Endothelial cell (in vitro differentiated cells): ENCODE results near the gene ZMIZ1. TPM values are rescaled to one million over a fixed set of nuclear protein-coding genes. Genes with fewer than 3 reads are reported as not detected.

Source experiments
- DNase-seq: peaks from one replicate; pipeline ENCODE4 v3.0.0; 2021; ENCODE audit warnings: low spot score
- H3K27ac Mint-ChIP-seq: one replicate; pipeline ENCODE4 v1.8.0; 2021; ENCODE audit warnings: mixed read lengths, inconsistent platforms; ENCODE audit not compliant: unreplicated experiment
- H3K27me3 Mint-ChIP-seq: one replicate; pipeline ENCODE4 v1.8.0; 2021; ENCODE audit warnings: mild to moderate bottlenecking, moderate library complexity, mixed read lengths, inconsistent platforms; ENCODE audit not compliant: unreplicated experiment
- H3K36me3 Mint-ChIP-seq: one replicate; pipeline ENCODE4 v1.8.0; 2021; ENCODE audit warnings: mild to moderate bottlenecking, low read depth, mixed read lengths, inconsistent platforms; ENCODE audit not compliant: unreplicated experiment
- H3K4me1 Mint-ChIP-seq: one replicate; pipeline ENCODE4 v1.8.0; 2021; ENCODE audit warnings: mild to moderate bottlenecking, mixed read lengths, inconsistent platforms; ENCODE audit not compliant: unreplicated experiment
- H3K4me3 Mint-ChIP-seq: one replicate; pipeline ENCODE4 v1.8.0; 2021; ENCODE audit warnings: mild to moderate bottlenecking, mixed read lengths, inconsistent platforms; ENCODE audit not compliant: unreplicated experiment
- H3K9me3 Mint-ChIP-seq: one replicate; pipeline ENCODE4 v1.8.0; 2021; ENCODE audit warnings: mixed read lengths, inconsistent platforms; ENCODE audit not compliant: unreplicated experiment
- total RNA-seq: library from RNA; stranded (reverse); fragmentation: NEBNext Ultra II Directional; extraction: Animal tissue kit (Norgen Biotek cat#: 25700); gene quantifications from one replicate; pipeline ENCODE4 v1.2.1, GENCODE V29; 2021; ENCODE audit not compliant: unreplicated experiment
- TF ChIP-seq, protein P1 (sequence below): fragments of 200-600 bp; sonication (generic); IDR thresholded peaks from one replicate; pipeline ENCODE4 v1.5.0; 2021; ENCODE audit warnings: antibody characterized with exemption; ENCODE audit not compliant: unreplicated experiment

The ZMIZ1 gene
- total RNA-seq, 1 donor from 2014 or later: 102 TPM

DNA sequence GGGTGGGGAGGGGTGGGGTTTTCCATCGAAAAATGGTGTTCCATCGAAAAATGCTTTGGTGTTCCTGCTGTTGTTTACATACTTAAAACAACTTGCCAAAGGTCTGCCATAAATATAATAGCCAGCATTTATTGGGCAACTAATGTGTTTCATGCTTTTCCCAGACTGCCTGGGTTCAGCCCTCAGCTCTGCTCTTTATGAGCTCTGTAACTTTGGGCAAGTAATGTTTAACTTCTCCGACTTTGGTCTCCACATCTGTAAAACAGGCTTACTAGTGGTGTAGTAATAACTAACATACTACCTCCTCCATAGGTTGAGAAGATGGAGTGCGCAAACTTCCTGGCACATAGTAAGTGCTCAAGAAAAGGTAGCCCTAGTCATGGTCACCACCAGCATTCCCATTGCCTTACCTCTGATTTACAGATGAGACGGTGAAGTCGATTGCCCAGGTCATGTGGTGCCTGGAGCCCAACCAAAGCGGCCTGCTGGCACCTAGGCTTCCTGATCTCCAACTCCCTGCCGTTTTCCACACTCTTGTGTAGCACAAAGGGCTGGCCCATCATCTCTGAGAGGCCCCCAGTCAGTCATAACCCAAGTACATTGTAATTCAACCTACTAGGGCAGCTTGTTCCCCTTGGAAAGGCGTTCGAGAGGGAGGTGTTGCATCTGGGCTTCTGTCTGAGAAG is 8.9 kb downstream of the ZMIZ1 start:
- no peaks in the 10 kb centered on the region for H3K27me3 Mint-ChIP-seq

DNA sequence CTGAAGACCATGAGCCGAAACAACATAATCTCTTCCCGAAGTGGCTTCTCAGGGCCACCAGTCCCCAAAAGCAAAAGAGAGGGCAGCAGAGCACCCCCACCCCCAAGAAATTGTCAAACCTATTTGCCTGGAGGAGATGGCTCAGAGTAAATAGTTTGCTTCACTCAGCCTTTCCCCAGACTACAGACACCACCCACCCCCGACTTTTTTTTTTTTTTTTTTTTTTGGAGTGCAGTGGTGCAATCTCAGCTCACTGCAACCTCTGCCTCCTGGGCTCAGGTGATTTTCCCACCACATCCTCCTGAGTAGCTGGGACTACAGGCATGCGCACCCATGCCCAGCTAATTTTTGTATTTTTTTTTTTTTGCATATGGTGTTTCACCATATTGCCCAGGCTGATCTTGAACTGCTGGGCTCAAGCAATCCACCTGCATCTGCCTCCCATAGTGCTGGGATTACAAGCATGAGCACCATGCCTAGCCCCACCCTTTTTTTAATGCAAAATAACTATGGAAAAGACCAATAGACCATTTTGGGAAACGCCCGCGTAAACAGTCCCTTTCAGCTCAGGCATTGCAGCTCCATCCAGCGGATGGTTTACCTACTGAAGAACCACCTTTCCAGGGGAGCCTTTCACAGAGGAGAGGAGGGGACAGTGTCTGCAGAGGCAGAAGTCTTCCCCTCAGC is 9.7 kb downstream of the ZMIZ1 start:
- peaks cover 31% of the 10 kb centered on the region for H3K4me1 Mint-ChIP-seq
- H3K9me3 Mint-ChIP-seq: no peaks in the 10 kb centered on the region
- no peaks in the 10 kb centered on the region for H3K36me3 Mint-ChIP-seq
- no peak overlapping the region for H3K27ac Mint-ChIP-seq
- H3K27me3 Mint-ChIP-seq: peaks cover 5% of the 10 kb centered on the region
- no peak overlapping the region for H3K4me3 Mint-ChIP-seq
- no peak for DNase-seq
- TF ChIP-seq, protein P1, sequence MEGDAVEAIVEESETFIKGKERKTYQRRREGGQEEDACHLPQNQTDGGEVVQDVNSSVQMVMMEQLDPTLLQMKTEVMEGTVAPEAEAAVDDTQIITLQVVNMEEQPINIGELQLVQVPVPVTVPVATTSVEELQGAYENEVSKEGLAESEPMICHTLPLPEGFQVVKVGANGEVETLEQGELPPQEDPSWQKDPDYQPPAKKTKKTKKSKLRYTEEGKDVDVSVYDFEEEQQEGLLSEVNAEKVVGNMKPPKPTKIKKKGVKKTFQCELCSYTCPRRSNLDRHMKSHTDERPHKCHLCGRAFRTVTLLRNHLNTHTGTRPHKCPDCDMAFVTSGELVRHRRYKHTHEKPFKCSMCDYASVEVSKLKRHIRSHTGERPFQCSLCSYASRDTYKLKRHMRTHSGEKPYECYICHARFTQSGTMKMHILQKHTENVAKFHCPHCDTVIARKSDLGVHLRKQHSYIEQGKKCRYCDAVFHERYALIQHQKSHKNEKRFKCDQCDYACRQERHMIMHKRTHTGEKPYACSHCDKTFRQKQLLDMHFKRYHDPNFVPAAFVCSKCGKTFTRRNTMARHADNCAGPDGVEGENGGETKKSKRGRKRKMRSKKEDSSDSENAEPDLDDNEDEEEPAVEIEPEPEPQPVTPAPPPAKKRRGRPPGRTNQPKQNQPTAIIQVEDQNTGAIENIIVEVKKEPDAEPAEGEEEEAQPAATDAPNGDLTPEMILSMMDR: no peak

More for the DNA sequence above, 8.9 kb downstream of the ZMIZ1 start:
- Mint-ChIP-seq H3K4me1 (peaks cover 29% of the 10 kb centered on the region), H3K4me3 (no peak overlapping the region), H3K27ac (no peak overlapping the region), H3K36me3 (no peaks in the 10 kb centered on the region), H3K9me3 (no peaks in the 10 kb centered on the region)
- no peak for DNase-seq
- TF ChIP-seq, protein P1: no peak

DNA sequence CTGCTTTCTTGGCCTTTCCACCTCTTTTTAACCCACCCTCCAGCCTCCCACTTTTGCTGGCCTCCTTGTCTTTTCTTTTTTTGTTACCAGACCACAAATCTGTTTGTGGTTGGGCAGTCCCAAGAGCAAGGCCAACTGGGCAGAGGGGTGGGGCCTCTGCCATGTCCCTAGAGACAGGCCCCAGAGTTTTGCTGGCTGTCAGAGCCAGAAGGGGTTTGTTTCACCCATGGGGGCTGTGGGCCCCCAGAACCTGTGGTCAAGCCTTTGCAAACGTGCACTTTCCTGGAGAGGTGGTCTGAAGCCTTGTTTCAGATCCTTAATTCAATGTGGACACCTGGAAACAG is 10.3 kb downstream of the ZMIZ1 start:
- no peak for DNase-seq
- H3K27ac Mint-ChIP-seq: no peak overlapping the region
- no peaks in the 10 kb centered on the region for H3K9me3 Mint-ChIP-seq
- no peak overlapping the region for H3K4me3 Mint-ChIP-seq
- peaks cover 31% of the 10 kb centered on the region for H3K4me1 Mint-ChIP-seq
- peaks cover 5% of the 10 kb centered on the region for H3K27me3 Mint-ChIP-seq
- TF ChIP-seq, protein P1: no peak
- peaks cover 2% of the 10 kb centered on the region for H3K36me3 Mint-ChIP-seq

DNA sequence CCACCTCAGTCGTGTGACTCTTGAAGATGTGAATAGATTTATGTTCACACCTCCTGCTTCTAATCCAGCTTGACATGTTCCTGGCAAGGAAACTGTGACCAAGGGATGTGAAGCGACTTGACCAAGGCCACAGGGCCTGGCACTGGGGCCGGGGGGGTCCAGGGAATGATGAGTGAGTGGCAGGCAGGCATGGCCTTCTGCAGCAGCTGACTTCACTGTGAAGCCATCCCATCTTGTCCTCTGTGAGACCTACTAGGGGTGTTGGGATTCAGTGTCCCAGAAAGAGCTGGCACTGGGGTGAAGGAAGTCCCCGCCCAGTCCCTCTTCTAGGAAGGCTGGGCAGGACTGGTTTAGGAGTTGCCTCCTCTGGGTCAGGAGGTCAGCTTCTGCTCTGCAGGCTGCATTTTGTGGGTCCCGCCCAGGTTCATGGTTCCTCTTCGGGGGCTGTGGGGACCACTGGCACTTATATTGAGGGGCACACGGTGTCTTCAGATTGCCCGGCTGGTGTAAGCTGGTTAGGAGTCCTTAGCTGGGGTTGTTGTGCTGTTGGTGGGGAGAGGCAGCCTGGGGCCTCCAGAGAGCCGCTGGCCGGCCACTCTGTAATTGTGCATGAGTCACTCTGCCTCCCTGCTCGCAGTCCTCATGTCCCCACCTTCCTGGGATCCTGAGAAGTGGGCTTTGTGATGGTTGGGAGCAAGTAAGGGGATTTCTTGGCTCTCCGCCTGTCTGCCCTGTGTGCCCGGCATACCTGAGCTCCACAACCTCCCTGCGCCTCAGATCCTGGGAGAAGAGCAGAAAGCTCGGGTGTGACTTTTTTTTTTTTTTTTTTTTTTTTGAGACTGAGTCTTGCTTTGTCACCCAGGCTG is 11.0 kb downstream of the ZMIZ1 start:
- Mint-ChIP-seq H3K27me3 (peaks cover 5% of the 10 kb centered on the region), H3K4me3 (no peak overlapping the region), H3K9me3 (no peaks in the 10 kb centered on the region), H3K27ac (peak overlapping the region; percentile 30), H3K4me1 (peaks cover 36% of the 10 kb centered on the region), H3K36me3 (peaks cover 4% of the 10 kb centered on the region)
- DNase-seq: no peak
- TF ChIP-seq, protein P1: no peak
